K562 (cell line): ENCODE results near the gene FAT2. TPM values are rescaled to one million over a fixed set of nuclear protein-coding genes. Genes with fewer than 3 reads are reported as not detected.
"Not testable (repeated sequence)": the region's sequence is repeated elsewhere in the genome, so short reads cannot be mapped to it uniquely, and the experiment has no call there.

Source experiments
- ATAC-seq: fragments of 200-7000 bp; cut with Tn5 transposase; 3 replicates; pipeline ENCODE4 v1.9.1; 2020; ENCODE audit warnings: moderate library complexity
- BruUV-seq: library from RNA; stranded (reverse); fragments of 400-500 nt; replicated peaks from 2 replicates; lab custom pipeline; 2021; lab: Mats Ljungman, UMichigan
- CTCF ChIA-PET: fragments of 300-600 bp; formaldehyde crosslinking; extraction: SDS; loops from one replicate; lab custom pipeline; 2021; ENCODE audit warnings: low intra/inter-chr PET ratio; lab: Yijun Ruan, JAX
- POLR2A ChIA-PET: fragments of 300-600, 350-650 bp; sonication (Branson Sonifier 250); formaldehyde crosslinking; extraction: SDS; loops from one replicate; lab custom pipeline; 2021; ENCODE audit warnings: antibody characterized with exemption, inconsistent platforms; lab: Yijun Ruan, JAX
- DNase-seq, 4 experiments: peaks; one replicate each; pipeline versions ENCODE4 v3.0.0 to v3.0.0-alpha.2; 2011 to 2018; ENCODE audit warnings: low spot score in 3 of 4, mixed read lengths in 3 of 4; ENCODE audit errors: extremely low read depth in 1 of 4
- FAIRE-seq: peaks from 2 replicates; lab custom pipeline; 2011; peaks lifted over from hg19 to GRCh38; lab: Jason Lieb, UNC
- H2AFZ ChIP-seq: 2 replicates; pipeline ENCODE4 v1.6.0; 2011; ENCODE audit warnings: low read depth, low read length, control low read depth, inconsistent platforms
- H3K27ac ChIP-seq: fragments of 200-600 bp; 3 replicates; pipeline ENCODE4 v1.8.0; 2011; ENCODE audit warnings: low read depth, mild to moderate bottlenecking, control low read depth, inconsistent platforms, low read length, moderate library complexity, mixed read lengths; ENCODE audit errors: extremely low read depth
- H3K27me3 ChIP-seq, 2 experiments: fragments of 300-600 bp in 1 of 2; 2 replicates in 1 of 2; 3 replicates in 1 of 2; pipeline versions ENCODE4 v1.6.0 to v1.8.0; 2011; ENCODE audit warnings: inconsistent platforms in 2 of 2, low read length in 2 of 2, mild to moderate bottlenecking in 1 of 2, mixed read lengths in 1 of 2, moderate library complexity in 1 of 2; ENCODE audit not compliant: control insufficient read depth in 2 of 2, insufficient read depth in 2 of 2
- H3K36me3 ChIP-seq: fragments of 300-600 bp; 3 replicates; pipeline ENCODE4 v1.8.0; 2011; ENCODE audit warnings: mild to moderate bottlenecking, low read length, inconsistent platforms; ENCODE audit not compliant: control insufficient read depth, insufficient read depth
- H3K4me1 ChIP-seq, 2 experiments: fragments of 200-600 bp in 1 of 2; replicated peaks in 1 of 2; 2 replicates in 1 of 2; 3 replicates in 1 of 2; pipeline versions ENCODE4 v1.5.1 to v1.8.0; 2011; ENCODE audit warnings: inconsistent platforms in 2 of 2, low read length in 2 of 2, mild to moderate bottlenecking in 1 of 2, mixed read lengths in 1 of 2, moderate library complexity in 1 of 2; ENCODE audit not compliant: control insufficient read depth in 2 of 2, insufficient read depth in 2 of 2
- H3K4me2 ChIP-seq: 2 replicates; pipeline ENCODE4 v1.6.1; 2011; ENCODE audit warnings: low read length, control low read depth, inconsistent platforms, mixed read lengths; ENCODE audit not compliant: insufficient read depth
- H3K4me3 ChIP-seq: fragments of 200-600 bp; sonication (generic), shearing (Covaris generic); 2 replicates; pipeline ENCODE4 v1.5.1; 2016; ENCODE audit warnings: control low read depth, inconsistent platforms
- H3K79me2 ChIP-seq: fragments of 200-600 bp; 3 replicates; pipeline ENCODE4 v1.8.0; 2011; ENCODE audit warnings: low read length, inconsistent platforms; ENCODE audit not compliant: control insufficient read depth, insufficient read depth
- H3K9ac ChIP-seq, 2 experiments: 2 replicates each; pipeline versions ENCODE4 v1.6.0 to v1.6.1; 2011; ENCODE audit warnings: low read depth in 2 of 2, low read length in 2 of 2, control low read depth in 1 of 2, inconsistent platforms in 1 of 2, mild to moderate bottlenecking in 1 of 2, mixed read lengths in 1 of 2; ENCODE audit not compliant: insufficient read depth in 1 of 2
- H3K9me1 ChIP-seq: one replicate; pipeline ENCODE4 v1.6.0; 2011; ENCODE audit warnings: inconsistent platforms, mild to moderate bottlenecking, low read length, moderate library complexity; ENCODE audit not compliant: control insufficient read depth, insufficient read depth
- H3K9me3 ChIP-seq: replicated peaks from 2 replicates; pipeline ENCODE4 v1.5.1; 2011; ENCODE audit warnings: low read depth, low read length, inconsistent platforms; ENCODE audit not compliant: control insufficient read depth, insufficient read depth
- H4K20me1 ChIP-seq: replicated peaks from 2 replicates; pipeline ENCODE4 v1.6.1; 2011; ENCODE audit warnings: low read length, inconsistent platforms, mixed read lengths; ENCODE audit not compliant: control insufficient read depth, insufficient read depth
- ASH1L ChIP-seq: fragments of 450-650 bp; IDR thresholded peaks from 2 replicates; pipeline ENCODE4 v1.6.1; 2018; ENCODE audit warnings: borderline replicate concordance, mild to moderate bottlenecking, low read depth; ENCODE audit not compliant: partially characterized antibody
- BHLHE40 ChIP-seq: IDR thresholded peaks from 2 replicates; pipeline ENCODE4 v1.6.1; 2011; ENCODE audit warnings: low read length, improper control_type of control experiment
- CHD2 ChIP-seq: IDR thresholded peaks from 2 replicates; pipeline ENCODE4 v1.6.1; 2011; ENCODE audit warnings: low read depth, low read length
- E2F6 ChIP-seq, 2 experiments: IDR thresholded peaks; 2 replicates each; pipeline ENCODE4 v1.6.1; 2011; ENCODE audit warnings: borderline replicate concordance in 1 of 2, control low read depth in 1 of 2, low read depth in 1 of 2, low read length in 1 of 2, mild to moderate bottlenecking in 1 of 2, mixed read lengths in 1 of 2, moderate library complexity in 1 of 2; ENCODE audit not compliant: insufficient read depth in 1 of 2, insufficient read length in 1 of 2, poor library complexity in 1 of 2, severe bottlenecking in 1 of 2; ENCODE audit errors: extremely low read depth in 1 of 2
- ELF2 ChIP-seq: fragments of 250-450 bp; sonication (Bioruptor Pico); IDR thresholded peaks from 2 replicates; pipeline ENCODE4 v1.5.0; 2021; ENCODE audit warnings: mild to moderate bottlenecking
- FOXJ2 ChIP-seq: fragments of 200-800 bp; sonication (Bioruptor generic); IDR thresholded peaks from 2 replicates; pipeline ENCODE4 v1.6.1; 2016; ENCODE audit warnings: missing genetic modification characterization, missing compliant biosample characterization
- FOXJ3 ChIP-seq: sonication (generic); formaldehyde crosslinking; IDR thresholded peaks from 2 replicates; pipeline ENCODE4 v1.4.0; 2020; ENCODE audit warnings: mild to moderate bottlenecking, missing genetic modification reagents
- ZNF354B ChIP-seq: fragments of 250-450 bp; sonication (Bioruptor Pico); IDR thresholded peaks from 2 replicates; pipeline ENCODE4 v1.4.0; 2020
- WGBS: fragments of 100-300 bp; shearing (Covaris generic); methylation state at CpG from one replicate; pipeline ENCODE4 v1.1.6; 2016; ENCODE audit warnings: low coverage, mixed read lengths; ENCODE audit not compliant: insufficient coverage; ENCODE audit errors: missing lambda C conversion rate; 5-methylcytosine and 5-hydroxymethylcytosine counted together
- in situ Hi-C: fragments of 300-500 bp; cut with MboI; formaldehyde crosslinking; loops from 4 replicates; pipeline ENCODE4 v1.15.0; 2018; ENCODE audit warnings: inconsistent platforms, mixed read lengths
- intact Hi-C: fragments of 100-400 bp; cut with micrococcal nuclease; formaldehyde crosslinking; loops from 2 replicates; pipeline ENCODE4 v1.14.2; 2022
- polyA plus RNA-seq, 8 experiments: library from polyadenylated mRNA; depleted of rRNA in 4 of 8; stranded (reverse) in 5 of 8; unstranded in 3 of 8; fragments of >200 nt; fragmentation: Nextera tagmentation in 2 of 8; fragmentation: Illumina TruSeq in 1 of 8; extraction: Ambion mirVana in 2 of 8; extraction: Trizol in 1 of 8; gene quantifications; 2 replicates each; pipeline versions ENCODE4 v1.2.1 to v1.2.3, GENCODE V29; 2011 to 2014; ENCODE audit warnings: inconsistent platforms in 1 of 8, missing spikeins in 1 of 8
- total RNA-seq, 7 experiments: library from RNA; depleted of rRNA in 6 of 7; stranded (reverse); fragments of >200 nt in 6 of 7; fragmentation: Illumina TruSeq in 2 of 7; extraction: Trizol in 2 of 7; gene quantifications; 2 replicates each; pipeline versions ENCODE4 v1.2.1 to v1.2.3, GENCODE V29; 2011 to 2021; ENCODE audit warnings: low replicate concordance in 1 of 7
- TF ChIP-seq, protein P1 (sequence below): IDR thresholded peaks from 2 replicates; pipeline ENCODE4 v1.6.1; 2011; ENCODE audit not compliant: insufficient read length; ENCODE audit errors: extremely low read depth
- TF ChIP-seq, protein P2 (sequence below): sonication (generic); formaldehyde crosslinking; IDR thresholded peaks from 2 replicates; pipeline ENCODE4 v1.9.0; 2022; ENCODE audit warnings: mild to moderate bottlenecking, missing genetic modification reagents
- TF ChIP-seq, protein P3 (sequence below): fragments of 450-650 bp; IDR thresholded peaks from 2 replicates; pipeline ENCODE4 v1.6.1; 2018; ENCODE audit warnings: mild to moderate bottlenecking, low read depth; ENCODE audit not compliant: partially characterized antibody

Gene FAT2
- total and polyA plus RNA-seq, 9 of the 15 experiments (the other 6 are each of a cell fraction or from before 2014, with no cell fraction given): not detected

- Histone ChIP-seq H3K9me3 (no peaks in the 10 kb centered on the region), H3K27ac (no peak overlapping the region; the same call in 2 of the 3 replicates), H3K27me3 (peaks cover 3 to 25% of the 10 kb centered on the region in 2 experiments; a peak in 3 of 5 replicates), H3K9me1 (no peaks in the 10 kb centered on the region), H4K20me1 (no peaks in the 10 kb centered on the region), H3K36me3 (no peaks in the 10 kb centered on the region), H3K4me1 (no peaks in the 10 kb centered on the region), H2AFZ (no peak overlapping the region), H3K9ac (no peak overlapping the region), H3K79me2 (no peaks in the 10 kb centered on the region), H3K4me3 (no peak overlapping the region), H3K4me2 (no peak overlapping the region)
- 0% methylated on average over 10 of the region's 10 CpGs for WGBS
- ChIA-PET CTCF (no interaction called here), POLR2A (interaction anchor here (1.0 kb wide), 2 partner anchors 13 to 22 kb away, joined by 3 read pairs; no protein-coding TSS in a partner anchor)
- no TSS peak for BruUV-seq
- intact Hi-C loops (no loop called here), in situ Hi-C loops (no loop called here)
- no peak for DNase-seq
- ATAC-seq: no peak
- no peak for FAIRE-seq
- TF ChIP-seq E2F6 (IDR thresholded peaks at IDR 0.05; ENCODE audit: borderline replicate concordance in 1 of 2, extremely low read depth in 1 of 2, insufficient read depth in 1 of 2, insufficient read length in 1 of 2, low read depth in 1 of 2, low read length in 1 of 2, poor library complexity in 1 of 2, severe bottlenecking in 1 of 2) (peak in 1 of 2 experiments; percentile 21), ELF2 (CRISPR knock-in tag) (no peak), CHD2 (no peak), FOXJ3 (CRISPR knock-in tag) (no peak), FOXJ2 (tag) (no peak), BHLHE40 (peak; percentile 77), ZNF354B (CRISPR knock-in tag) (no peak), ASH1L (no peak)
- TF ChIP-seq, protein P1, sequence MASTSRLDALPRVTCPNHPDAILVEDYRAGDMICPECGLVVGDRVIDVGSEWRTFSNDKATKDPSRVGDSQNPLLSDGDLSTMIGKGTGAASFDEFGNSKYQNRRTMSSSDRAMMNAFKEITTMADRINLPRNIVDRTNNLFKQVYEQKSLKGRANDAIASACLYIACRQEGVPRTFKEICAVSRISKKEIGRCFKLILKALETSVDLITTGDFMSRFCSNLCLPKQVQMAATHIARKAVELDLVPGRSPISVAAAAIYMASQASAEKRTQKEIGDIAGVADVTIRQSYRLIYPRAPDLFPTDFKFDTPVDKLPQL: no peak
- TF ChIP-seq, protein P2, sequence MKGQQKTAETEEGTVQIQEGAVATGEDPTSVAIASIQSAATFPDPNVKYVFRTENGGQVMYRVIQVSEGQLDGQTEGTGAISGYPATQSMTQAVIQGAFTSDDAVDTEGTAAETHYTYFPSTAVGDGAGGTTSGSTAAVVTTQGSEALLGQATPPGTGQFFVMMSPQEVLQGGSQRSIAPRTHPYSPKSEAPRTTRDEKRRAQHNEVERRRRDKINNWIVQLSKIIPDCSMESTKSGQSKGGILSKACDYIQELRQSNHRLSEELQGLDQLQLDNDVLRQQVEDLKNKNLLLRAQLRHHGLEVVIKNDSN (CRISPR knock-in tag): peak; percentile 34; the same call in 1 of the 2 replicates
- TF ChIP-seq, protein P3, sequence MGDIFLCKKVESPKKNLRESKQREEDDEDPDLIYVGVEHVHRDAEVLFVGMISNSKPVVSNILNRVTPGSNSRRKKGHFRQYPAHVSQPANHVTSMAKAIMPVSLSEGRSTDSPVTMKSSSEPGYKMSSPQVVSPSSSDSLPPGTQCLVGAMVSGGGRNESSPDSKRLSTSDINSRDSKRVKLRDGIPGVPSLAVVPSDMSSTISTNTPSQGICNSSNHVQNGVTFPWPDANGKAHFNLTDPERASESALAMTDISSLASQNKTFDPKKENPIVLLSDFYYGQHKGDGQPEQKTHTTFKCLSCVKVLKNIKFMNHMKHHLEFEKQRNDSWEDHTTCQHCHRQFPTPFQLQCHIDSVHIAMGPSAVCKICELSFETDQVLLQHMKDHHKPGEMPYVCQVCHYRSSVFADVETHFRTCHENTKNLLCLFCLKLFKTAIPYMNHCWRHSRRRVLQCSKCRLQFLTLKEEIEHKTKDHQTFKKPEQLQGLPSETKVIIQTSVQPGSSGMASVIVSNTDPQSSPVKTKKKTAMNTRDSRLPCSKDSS: no peak
These were observed 5.2 kb downstream of the FAT2 start for GRCh38 chr5:151585970-151586369.

GRCh38 chr5:151585344-151585743 is 5.8 kb downstream of the FAT2 start:
- FAIRE-seq, H3K9ac ChIP-seq, H3K9me1 ChIP-seq, H3K79me2 ChIP-seq, H3K4me3 ChIP-seq, H3K27ac ChIP-seq, H3K36me3 ChIP-seq, H3K4me1 ChIP-seq, in situ Hi-C loops, intact Hi-C loops, ATAC-seq, BruUV-seq, DNase-seq, H3K9me3 ChIP-seq, H3K4me2 ChIP-seq, H2AFZ ChIP-seq, CTCF ChIA-PET, H4K20me1 ChIP-seq: not testable (repeated sequence)
- POLR2A ChIA-PET: interaction anchor here (0.6 to 1.0 kb wide), 2 partner anchors 21 to 78 kb away, joined by 3 read pairs; no protein-coding TSS in a partner anchor
- peaks cover 3 to 20% of the 10 kb centered on the region in 2 experiments; a peak in 3 of 5 replicates for H3K27me3 ChIP-seq
- WGBS: 0% methylated on average over 4 of the region's 4 CpGs
